Measurements from ENCODE around the gene SIDT2. TPM values are rescaled to one million over a fixed set of nuclear protein-coding genes. Genes with fewer than 3 reads are reported as not detected.

The SIDT2 gene
- total RNA-seq, 1 experiment from 2014 or later = 37.0 TPM

DNA sequence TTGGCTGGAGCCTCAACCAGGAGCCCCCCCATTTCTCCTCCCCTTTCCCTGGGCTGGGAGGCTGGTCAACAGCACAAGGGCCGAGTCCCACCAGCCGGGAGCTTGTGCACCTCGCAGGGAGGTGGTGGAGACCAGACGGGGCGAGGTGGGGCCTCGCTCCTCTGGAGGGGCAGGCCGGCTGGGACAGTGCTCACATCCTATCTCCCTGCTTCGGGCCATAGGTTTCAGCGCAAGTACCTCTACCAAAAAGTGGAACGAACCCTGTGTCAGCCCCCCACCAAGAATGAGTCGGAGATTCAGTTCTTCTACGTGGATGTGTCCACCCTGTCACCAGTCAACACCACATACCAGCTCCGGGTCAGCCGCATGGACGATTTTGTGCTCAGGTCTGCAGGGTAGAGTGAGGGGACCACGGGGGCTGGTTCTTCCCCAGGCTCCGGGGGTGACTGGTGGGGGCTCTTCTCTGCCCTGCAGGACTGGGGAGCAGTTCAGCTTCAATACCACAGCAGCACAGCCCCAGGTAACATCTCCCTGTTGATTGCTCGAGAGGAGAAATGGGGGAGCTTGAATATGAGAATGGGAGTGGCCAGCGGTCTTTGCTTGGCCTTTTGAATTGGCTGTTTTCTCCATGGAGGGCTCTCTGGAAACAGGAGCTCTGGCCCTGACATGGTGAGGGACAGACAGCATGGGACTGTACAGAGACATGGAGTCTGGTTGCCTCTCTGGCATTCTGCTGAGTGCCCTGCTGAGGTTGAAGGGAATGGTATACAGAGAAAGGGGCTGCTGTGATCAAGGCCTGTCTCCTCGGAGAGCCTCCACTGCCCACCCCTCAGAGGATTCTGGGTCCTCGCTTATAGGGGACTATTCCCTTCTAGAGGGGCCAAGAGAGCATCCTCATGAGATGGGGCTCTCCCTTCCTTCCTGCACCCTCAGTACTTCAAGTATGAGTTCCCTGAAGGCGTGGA lies 3.3 kb downstream of the SIDT2 start:
- Histone ChIP-seq H3K36me3 (ENCODE audit: control insufficient read depth in 1 of 2, insufficient read depth in 2 of 2, low read length in 2 of 2) (no peaks in the 10 kb centered on the region; a peak in 2 of 4 replicates), H3K9me3 (ENCODE audit: control insufficient read depth in 1 of 2, insufficient read depth in 1 of 2, low read depth in 1 of 2, low read length in 2 of 2) (no peaks in the 10 kb centered on the region), H3K9me2 (ENCODE audit: insufficient read depth) (no peaks in the 10 kb centered on the region), H3K4me3 (replicated peaks in 1 of 2; ENCODE audit: low read depth in 1 of 2, low read length in 2 of 2) (no peak overlapping the region), H3K4me1 (ENCODE audit: control insufficient read depth in 1 of 2, insufficient read depth in 2 of 2, low read length in 2 of 2) (peaks cover 24 to 36% of the 10 kb centered on the region in 2 experiments), H3K79me2 (ENCODE audit: insufficient read depth, low read length) (no peaks in the 10 kb centered on the region), H2AFZ (ENCODE audit: low read depth, low read length, poor library complexity, severe bottlenecking) (no peak overlapping the region), H3K9ac (ENCODE audit: low read length) (no peak overlapping the region), H4K20me1 (ENCODE audit: insufficient read depth) (no peaks in the 10 kb centered on the region), H3K4me2 (ENCODE audit: low read length) (no peak overlapping the region), H3K27me3 (ENCODE audit: insufficient read depth, low read length) (no peaks in the 10 kb centered on the region), H3K27ac (ENCODE audit: low read depth, low read length) (no peak overlapping the region)
- BruUV-seq (replicated peaks) = no TSS peak
- intact Hi-C loops (cut with micrococcal nuclease) = loop anchor here (1.0 kb wide), 1 partner anchor 44 kb away; no protein-coding TSS in a partner anchor
- DNase-seq (ENCODE audit: low read depth, low spot score) (no peak), ATAC-seq (0 out of 2 replicates have a peak, but pooled peaks have one; percentile 0)
- CTCF ChIA-PET = interaction anchor here (0.6 to 5.3 kb wide), 6 partner anchors 9 to 45 kb away, joined by 3 to 30 read pairs (median 5); partner anchors contain the start of gene PAFAH1B2
- RAD21 ChIA-PET (ENCODE audit: low non-redundant PET in 1 of 2, low total read pairs in 2 of 2, uncharacterized antibody in 2 of 2, unreplicated experiment in 2 of 2) = interaction anchor here in 1 of 2 experiments (1.0 kb wide), 1 partner anchor 45 kb away, joined by 3 read pairs; no protein-coding TSS in a partner anchor
- POLR2A ChIA-PET = no interaction called here
- TF ChIP-seq, protein P1, sequence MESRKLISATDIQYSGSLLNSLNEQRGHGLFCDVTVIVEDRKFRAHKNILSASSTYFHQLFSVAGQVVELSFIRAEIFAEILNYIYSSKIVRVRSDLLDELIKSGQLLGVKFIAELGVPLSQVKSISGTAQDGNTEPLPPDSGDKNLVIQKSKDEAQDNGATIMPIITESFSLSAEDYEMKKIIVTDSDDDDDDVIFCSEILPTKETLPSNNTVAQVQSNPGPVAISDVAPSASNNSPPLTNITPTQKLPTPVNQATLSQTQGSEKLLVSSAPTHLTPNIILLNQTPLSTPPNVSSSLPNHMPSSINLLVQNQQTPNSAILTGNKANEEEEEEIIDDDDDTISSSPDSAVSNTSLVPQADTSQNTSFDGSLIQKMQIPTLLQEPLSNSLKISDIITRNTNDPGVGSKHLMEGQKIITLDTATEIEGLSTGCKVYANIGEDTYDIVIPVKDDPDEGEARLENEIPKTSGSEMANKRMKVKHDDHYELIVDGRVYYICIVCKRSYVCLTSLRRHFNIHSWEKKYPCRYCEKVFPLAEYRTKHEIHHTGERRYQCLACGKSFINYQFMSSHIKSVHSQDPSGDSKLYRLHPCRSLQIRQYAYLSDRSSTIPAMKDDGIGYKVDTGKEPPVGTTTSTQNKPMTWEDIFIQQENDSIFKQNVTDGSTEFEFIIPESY (IDR thresholded peaks at IDR 0.05; ENCODE audit: extremely low read depth, insufficient replicate concordance, low read length) = no peak
- TF ChIP-seq EGR1 (IDR thresholded peaks at IDR 0.05; ENCODE audit: low read depth) = no peak
- TF ChIP-seq POLR2A (IDR thresholded peaks at IDR 0.05; ENCODE audit: borderline replicate concordance, extremely low read depth, insufficient read depth, insufficient read length) = no peak
- TF ChIP-seq JUND (IDR thresholded peaks at IDR 0.05) = no peak
- TF ChIP-seq SP1 (IDR thresholded peaks at IDR 0.05; ENCODE audit: low read depth) = no peak
- TF ChIP-seq, protein P2, sequence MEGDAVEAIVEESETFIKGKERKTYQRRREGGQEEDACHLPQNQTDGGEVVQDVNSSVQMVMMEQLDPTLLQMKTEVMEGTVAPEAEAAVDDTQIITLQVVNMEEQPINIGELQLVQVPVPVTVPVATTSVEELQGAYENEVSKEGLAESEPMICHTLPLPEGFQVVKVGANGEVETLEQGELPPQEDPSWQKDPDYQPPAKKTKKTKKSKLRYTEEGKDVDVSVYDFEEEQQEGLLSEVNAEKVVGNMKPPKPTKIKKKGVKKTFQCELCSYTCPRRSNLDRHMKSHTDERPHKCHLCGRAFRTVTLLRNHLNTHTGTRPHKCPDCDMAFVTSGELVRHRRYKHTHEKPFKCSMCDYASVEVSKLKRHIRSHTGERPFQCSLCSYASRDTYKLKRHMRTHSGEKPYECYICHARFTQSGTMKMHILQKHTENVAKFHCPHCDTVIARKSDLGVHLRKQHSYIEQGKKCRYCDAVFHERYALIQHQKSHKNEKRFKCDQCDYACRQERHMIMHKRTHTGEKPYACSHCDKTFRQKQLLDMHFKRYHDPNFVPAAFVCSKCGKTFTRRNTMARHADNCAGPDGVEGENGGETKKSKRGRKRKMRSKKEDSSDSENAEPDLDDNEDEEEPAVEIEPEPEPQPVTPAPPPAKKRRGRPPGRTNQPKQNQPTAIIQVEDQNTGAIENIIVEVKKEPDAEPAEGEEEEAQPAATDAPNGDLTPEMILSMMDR (IDR thresholded peaks at IDR 0.05 in 2 of 3, conservative IDR thresholded peaks at IDR 0.05 in 1 of 3; ENCODE audit: borderline replicate concordance in 1 of 3, insufficient read depth in 1 of 3, low read depth in 2 of 3, low read length in 2 of 3) = no peak; a peak in 1 of 6 replicates
- no peak for TF ChIP-seq CBX3 (IDR thresholded peaks at IDR 0.05; ENCODE audit: low read depth)
- TF ChIP-seq, protein P3, sequence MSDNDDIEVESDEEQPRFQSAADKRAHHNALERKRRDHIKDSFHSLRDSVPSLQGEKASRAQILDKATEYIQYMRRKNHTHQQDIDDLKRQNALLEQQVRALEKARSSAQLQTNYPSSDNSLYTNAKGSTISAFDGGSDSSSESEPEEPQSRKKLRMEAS (IDR thresholded peaks at IDR 0.05) = no peak
- no peak for TF ChIP-seq FOSL1 (IDR thresholded peaks at IDR 0.05; ENCODE audit: low read depth)
- no peak for TF ChIP-seq EZH2 (IDR thresholded peaks at IDR 0.05)
- no peak for TF ChIP-seq ZNF274 (IDR thresholded peaks at IDR 0.05; ENCODE audit: low read depth, low read length)
- no peak for TF ChIP-seq EZH2phosphoT487 (IDR thresholded peaks at IDR 0.05; ENCODE audit: borderline replicate concordance)
- no peak for TF ChIP-seq POLR2AphosphoS5 (IDR thresholded peaks at IDR 0.05; ENCODE audit: low read depth, low read length)
- TF ChIP-seq ELF1 (IDR thresholded peaks at IDR 0.05; ENCODE audit: borderline replicate concordance, low read depth) = no peak
- no peak for TF ChIP-seq TCF7L2 (IDR thresholded peaks at IDR 0.05; ENCODE audit: borderline replicate concordance, extremely low read depth, insufficient read depth, insufficient read length)
- no peak for TF ChIP-seq RAD21 (IDR thresholded peaks at IDR 0.05; ENCODE audit: low read depth)
- no peak for TF ChIP-seq YY1 (IDR thresholded peaks at IDR 0.05; ENCODE audit: extremely low read depth, insufficient replicate concordance, low read depth, low read length)
- no peak for TF ChIP-seq SIN3A (IDR thresholded peaks at IDR 0.05; ENCODE audit: low read depth)
- TF ChIP-seq, protein P4, sequence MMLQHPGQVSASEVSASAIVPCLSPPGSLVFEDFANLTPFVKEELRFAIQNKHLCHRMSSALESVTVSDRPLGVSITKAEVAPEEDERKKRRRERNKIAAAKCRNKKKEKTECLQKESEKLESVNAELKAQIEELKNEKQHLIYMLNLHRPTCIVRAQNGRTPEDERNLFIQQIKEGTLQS (IDR thresholded peaks at IDR 0.05) = no peak
